Liver (tissue), 3 donors: Measurements from ENCODE around the gene DOCK2.

Experiments used
- ATF3 ChIP-seq: IDR thresholded peaks from 2 replicates; pipeline ENCODE4 v1.6.1; 2016; ENCODE audit warnings: antibody characterized with exemption
- CTCF ChIP-seq: fragments of 150-350 bp; IDR thresholded peaks from 2 replicates; pipeline ENCODE4 v1.5.1; 2017; ENCODE audit warnings: improper control_type of control experiment, low read depth, low read length; ENCODE audit not compliant: missing input control
- GABPA ChIP-seq, 2 donors: IDR thresholded peaks in 1 of 2; conservative IDR thresholded peaks in 1 of 2; 2 replicates each; pipeline ENCODE4 v1.6.1; 2016; ENCODE audit warnings: antibody characterized with exemption in 2 of 2, mild to moderate bottlenecking in 1 of 2, moderate library complexity in 1 of 2
- JUND ChIP-seq, 2 donors: IDR thresholded peaks; 2 replicates each; pipeline ENCODE4 v1.6.1; 2016; ENCODE audit warnings: antibody characterized with exemption in 2 of 2
- MAX ChIP-seq: IDR thresholded peaks from 2 replicates; pipeline ENCODE4 v1.6.1; 2016; ENCODE audit warnings: antibody characterized with exemption
- RAD21 ChIP-seq, 2 donors: IDR thresholded peaks; 2 replicates each; pipeline ENCODE4 v1.6.1; 2016; ENCODE audit warnings: antibody characterized with exemption in 2 of 2, mild to moderate bottlenecking in 2 of 2
- SP1 ChIP-seq: IDR thresholded peaks from 2 replicates; pipeline ENCODE4 v1.6.1; 2018; ENCODE audit warnings: antibody characterized with exemption, mild to moderate bottlenecking
- TAF1 ChIP-seq: conservative IDR thresholded peaks from 2 replicates; pipeline ENCODE4 v1.6.1; 2016; ENCODE audit warnings: antibody characterized with exemption, mild to moderate bottlenecking
- ZBTB33 ChIP-seq: IDR thresholded peaks from 2 replicates; pipeline ENCODE4 v1.6.1; 2016; ENCODE audit warnings: antibody characterized with exemption
- donor health status: healthy.
- donor health status: healthy.

DNA sequence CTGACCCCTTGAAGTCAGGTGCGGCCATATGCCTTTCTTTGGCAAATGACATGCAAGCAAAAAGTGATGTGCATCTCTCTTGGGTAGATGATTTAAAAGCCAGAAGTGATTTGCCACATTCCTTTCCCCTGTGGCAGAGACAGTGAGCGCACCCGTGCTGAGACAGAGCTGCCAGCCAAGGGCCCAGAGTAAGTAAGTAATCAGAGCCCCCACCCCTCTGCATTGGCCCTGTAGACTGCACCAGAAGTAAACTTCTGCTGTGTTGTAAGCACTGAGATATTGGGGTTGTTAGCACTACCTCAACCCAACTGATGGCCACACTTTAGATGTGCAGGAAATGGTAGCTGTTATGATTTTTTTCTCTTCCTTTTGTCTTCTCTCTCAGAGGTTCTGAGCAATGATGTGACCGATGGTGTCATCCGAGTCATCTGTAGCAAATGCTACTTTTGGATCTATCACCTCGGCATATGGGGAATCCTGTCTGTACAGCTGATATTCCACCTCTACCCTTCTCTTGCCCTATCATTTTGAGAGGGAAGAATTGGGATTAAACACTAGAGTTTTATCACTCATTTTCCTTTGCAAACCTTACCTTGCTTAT, 58.0 kb downstream of the DOCK2 start:
- TF ChIP-seq ZBTB33, result no peak
- TF ChIP-seq RAD21 (IDR thresholded peaks at IDR 0.05), result no peak
- TF ChIP-seq CTCF, result no peak
- TF ChIP-seq GABPA (IDR thresholded peaks at IDR 0.05 in 1 of 2, conservative IDR thresholded peaks at IDR 0.05 in 1 of 2), result no peak
- no peak for TF ChIP-seq JUND (IDR thresholded peaks at IDR 0.05)
- TF ChIP-seq SP1, result no peak
- TF ChIP-seq MAX, result no peak
- TF ChIP-seq ATF3, result no peak
- no peak for TF ChIP-seq TAF1
